Liver (tissue), 9 donors: ENCODE measurements around the gene RALY. TPM values are rescaled to one million over a fixed set of nuclear protein-coding genes. Genes with fewer than 3 reads are reported as not detected.
A peak's percentile ranks its signal among the peaks of the same experiment; 100 is the strongest.

Experiments
- DNase-seq: peaks from one replicate; pipeline ENCODE4 v3.0.0-alpha.2; 2017; ENCODE audit warnings: low spot score
- H3K27ac ChIP-seq, 2 donors: one replicate each; pipeline ENCODE4 v1.7.0; 2013; ENCODE audit warnings: inconsistent platforms in 2 of 2, low read length in 2 of 2, control low read depth in 1 of 2, low read depth in 1 of 2, mild to moderate bottlenecking in 1 of 2
- H3K27me3 ChIP-seq, 4 donors: one replicate each; pipeline versions ENCODE4 v1.6.1 to v1.7.0; 2013; ENCODE audit warnings: low read length in 3 of 4, inconsistent platforms in 1 of 4, mild to moderate bottlenecking in 1 of 4, moderate library complexity in 1 of 4; ENCODE audit not compliant: control insufficient read depth in 4 of 4, insufficient read depth in 4 of 4
- H3K36me3 ChIP-seq, 4 donors: one replicate each; pipeline versions ENCODE4 v1.6.1 to v1.7.0; 2013; ENCODE audit warnings: low read length in 3 of 4, mild to moderate bottlenecking in 3 of 4, low read depth in 1 of 4, moderate library complexity in 1 of 4; ENCODE audit not compliant: control insufficient read depth in 4 of 4, insufficient read depth in 3 of 4
- H3K4me1 ChIP-seq, 4 donors: one replicate each; pipeline versions ENCODE4 v1.6.1 to v1.7.0; 2013; ENCODE audit warnings: low read length in 3 of 4, mild to moderate bottlenecking in 3 of 4, moderate library complexity in 1 of 4; ENCODE audit not compliant: control insufficient read depth in 4 of 4, insufficient read depth in 4 of 4
- H3K4me3 ChIP-seq, 3 donors: one replicate each; pipeline versions ENCODE4 v1.6.1 to v1.7.0; 2013; ENCODE audit warnings: low read length in 3 of 3, control low read depth in 1 of 3, low read depth in 1 of 3, mild to moderate bottlenecking in 1 of 3
- H3K9ac ChIP-seq, 2 donors: one replicate each; pipeline ENCODE4 v1.7.0; 2013; ENCODE audit warnings: low read length in 2 of 2, mild to moderate bottlenecking in 2 of 2, moderate library complexity in 2 of 2, control low read depth in 1 of 2, low read depth in 1 of 2
- H3K9me3 ChIP-seq, 4 donors: one replicate each; pipeline versions ENCODE4 v1.6.1 to v1.7.0; 2013; ENCODE audit warnings: low read length in 3 of 4; ENCODE audit not compliant: control insufficient read depth in 4 of 4
- EGR1 ChIP-seq, 2 donors: IDR thresholded peaks; 2 replicates each; pipeline ENCODE4 v1.6.1; 2016 to 2018; ENCODE audit warnings: antibody characterized with exemption in 2 of 2, low read depth in 2 of 2
- FOXA2 ChIP-seq: IDR thresholded peaks from 2 replicates; pipeline ENCODE4 v1.6.1; 2016; ENCODE audit warnings: antibody characterized with exemption
- GABPA ChIP-seq, 2 donors: IDR thresholded peaks in 1 of 2; conservative IDR thresholded peaks in 1 of 2; 2 replicates each; pipeline ENCODE4 v1.6.1; 2016; ENCODE audit warnings: antibody characterized with exemption in 2 of 2, mild to moderate bottlenecking in 1 of 2, moderate library complexity in 1 of 2
- HNF4A ChIP-seq, 2 donors: conservative IDR thresholded peaks; 2 replicates each; pipeline ENCODE4 v1.6.1; 2016; ENCODE audit warnings: antibody characterized with exemption in 2 of 2, mild to moderate bottlenecking in 2 of 2
- JUND ChIP-seq, 2 donors: IDR thresholded peaks; 2 replicates each; pipeline ENCODE4 v1.6.1; 2016; ENCODE audit warnings: antibody characterized with exemption in 2 of 2
- MAX ChIP-seq: IDR thresholded peaks from 2 replicates; pipeline ENCODE4 v1.6.1; 2016; ENCODE audit warnings: antibody characterized with exemption
- NR2F2 ChIP-seq: IDR thresholded peaks from 2 replicates; pipeline ENCODE4 v1.6.1; 2016; ENCODE audit warnings: antibody characterized with exemption
- RAD21 ChIP-seq, 2 donors: IDR thresholded peaks; 2 replicates each; pipeline ENCODE4 v1.6.1; 2016; ENCODE audit warnings: antibody characterized with exemption in 2 of 2, mild to moderate bottlenecking in 2 of 2
- REST ChIP-seq: IDR thresholded peaks from 2 replicates; pipeline ENCODE4 v1.6.1; 2016; ENCODE audit warnings: antibody characterized with exemption, mild to moderate bottlenecking
- RXRA ChIP-seq, 2 donors: IDR thresholded peaks; 2 replicates each; pipeline ENCODE4 v1.6.1; 2017 to 2018; ENCODE audit warnings: antibody characterized with exemption in 2 of 2, mild to moderate bottlenecking in 1 of 2
- SP1 ChIP-seq: IDR thresholded peaks from 2 replicates; pipeline ENCODE4 v1.6.1; 2018; ENCODE audit warnings: antibody characterized with exemption, mild to moderate bottlenecking
- TAF1 ChIP-seq: conservative IDR thresholded peaks from 2 replicates; pipeline ENCODE4 v1.6.1; 2016; ENCODE audit warnings: antibody characterized with exemption, mild to moderate bottlenecking
- YY1 ChIP-seq: IDR thresholded peaks from 2 replicates; pipeline ENCODE4 v1.6.1; 2016; ENCODE audit warnings: antibody characterized with exemption, mild to moderate bottlenecking
- ZBTB33 ChIP-seq: IDR thresholded peaks from 2 replicates; pipeline ENCODE4 v1.6.1; 2016; ENCODE audit warnings: antibody characterized with exemption
- WGBS: extraction: QIAGEN DNeasy Blood & Tissue Kit; methylation state at CpG from one replicate; pipeline ENCODE4 v1.1.7; 2013; 5-methylcytosine and 5-hydroxymethylcytosine counted together
- polyA plus RNA-seq, 2 donors: library from polyadenylated mRNA; stranded (reverse) in 1 of 2; unstranded in 1 of 2; fragments of 200-250 nt in 1 of 2; fragments of >200 nt in 1 of 2; fragmentation: Nextera tagmentation in 1 of 2; extraction: Ambion mirVana in 1 of 2; gene quantifications; one replicate each; pipeline versions ENCODE4 v1.2.1 to v1.2.3, GENCODE V29; 2013 to 2015
- total RNA-seq, 2 donors: library from RNA; depleted of rRNA; stranded (reverse); fragments of >200 nt; gene quantifications; one replicate each; pipeline ENCODE4 v1.2.3, GENCODE V29; 2014
- TF ChIP-seq, protein P1 (sequence below): fragments of 150-350 bp; IDR thresholded peaks from 2 replicates; pipeline ENCODE4 v1.5.1; 2017; ENCODE audit warnings: improper control_type of control experiment, low read depth, low read length; ENCODE audit not compliant: missing input control
- TF ChIP-seq, protein P2 (sequence below): IDR thresholded peaks from 2 replicates; pipeline ENCODE4 v1.6.1; 2016; ENCODE audit warnings: antibody characterized with exemption
- donor health status: healthy.
- donor health status: healthy.
- donor health status: healthy.
- donor health status: healthy.
- donor health status: healthy.

Gene RALY
- total and polyA plus RNA-seq, 4 donors, result 23.1 to 47.4 (median 33.3) TPM

DNA sequence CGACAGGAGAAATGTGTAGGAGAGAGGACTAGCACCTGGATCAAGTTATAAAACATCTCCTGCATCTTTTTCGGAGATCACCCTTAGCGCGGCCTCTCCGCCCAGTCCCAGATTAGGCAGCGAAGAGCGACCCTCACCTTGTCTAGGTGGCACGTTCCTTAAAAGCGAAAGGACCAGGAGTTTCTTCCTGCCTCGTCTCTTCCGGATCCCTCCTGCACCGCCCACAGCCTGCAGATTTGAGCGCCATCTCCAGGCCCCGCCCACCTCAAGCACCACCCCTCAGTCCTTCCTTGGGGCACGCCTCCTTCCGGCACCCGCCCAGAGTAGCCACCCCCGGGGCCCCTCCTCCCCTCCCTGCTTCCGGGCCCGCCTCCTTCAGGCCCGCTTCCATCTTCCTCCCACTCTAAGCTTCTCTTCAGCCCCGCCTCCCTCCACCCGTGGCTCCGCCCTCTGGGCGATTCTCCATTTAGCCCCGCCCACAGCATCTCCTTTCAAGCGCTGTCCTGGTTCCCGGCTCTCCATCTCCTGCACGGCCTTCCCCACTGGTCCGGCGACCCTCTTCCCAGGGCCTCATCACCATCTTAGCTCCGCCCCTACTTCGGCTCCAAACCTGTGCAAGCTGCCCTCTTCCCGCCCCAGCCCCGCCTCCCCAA, 662 bp upstream of the RALY start (continued):
- peak; percentile 84 to 91 for TF ChIP-seq GABPA (IDR thresholded peaks at IDR 0.05 in 1 of 2, conservative IDR thresholded peaks at IDR 0.05 in 1 of 2)
- TF ChIP-seq ZBTB33, result no peak
- no peak for TF ChIP-seq JUND (IDR thresholded peaks at IDR 0.05)

DNA sequence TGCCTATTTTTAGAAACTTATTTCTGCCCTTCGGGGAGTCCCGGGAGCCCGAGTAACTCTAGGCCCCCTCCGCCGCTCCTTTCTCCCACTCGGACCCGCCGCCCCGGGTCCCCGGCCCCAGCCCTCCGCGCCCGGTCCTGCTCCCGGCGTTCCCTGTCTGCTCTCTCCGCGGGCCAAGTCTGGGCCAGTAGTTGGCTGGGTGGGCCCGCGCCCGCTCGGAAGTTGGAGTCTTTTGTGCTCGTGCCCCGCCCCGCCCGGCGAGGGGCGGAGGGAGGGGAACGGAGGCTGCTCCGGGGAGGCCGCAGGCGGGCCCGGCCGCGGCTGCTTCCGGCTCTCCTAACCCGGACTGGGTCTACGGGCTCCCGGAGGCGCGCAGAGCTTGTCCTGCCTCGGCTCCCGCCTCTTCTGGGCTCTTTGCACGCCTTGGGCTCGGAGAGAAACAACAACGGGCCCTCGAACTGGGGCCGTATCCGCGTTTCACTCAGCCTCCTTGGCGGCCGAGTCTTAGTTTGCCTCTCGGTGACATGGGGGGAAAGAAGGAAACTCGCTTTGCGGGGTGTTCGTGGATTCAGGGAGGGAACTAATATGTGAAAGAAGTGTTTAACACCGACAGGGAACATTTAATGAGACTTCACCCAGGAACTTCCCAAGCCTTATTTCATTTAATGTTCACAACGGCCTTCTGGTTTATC, 657 bp downstream of the RALY start:
- H3K27ac ChIP-seq, result peak overlapping the region; percentile 92 to 97
- no peaks in the 10 kb centered on the region for H3K27me3 ChIP-seq
- under 1% methylated on average over 57 of the region's 57 CpGs for WGBS
- DNase-seq, result peak; percentile 83
- peaks cover 6 to 48% (median 33%) of the 10 kb centered on the region in 4 donors for H3K4me1 ChIP-seq
- no peaks in the 10 kb centered on the region for H3K9me3 ChIP-seq
- H3K36me3 ChIP-seq, result no peaks in the 10 kb centered on the region
- H3K4me3 ChIP-seq, result peak overlapping the region; percentile 79 to 97 (median 84)
- peak overlapping the region; percentile 85 to 92 for H3K9ac ChIP-seq
- TF ChIP-seq, protein P1, sequence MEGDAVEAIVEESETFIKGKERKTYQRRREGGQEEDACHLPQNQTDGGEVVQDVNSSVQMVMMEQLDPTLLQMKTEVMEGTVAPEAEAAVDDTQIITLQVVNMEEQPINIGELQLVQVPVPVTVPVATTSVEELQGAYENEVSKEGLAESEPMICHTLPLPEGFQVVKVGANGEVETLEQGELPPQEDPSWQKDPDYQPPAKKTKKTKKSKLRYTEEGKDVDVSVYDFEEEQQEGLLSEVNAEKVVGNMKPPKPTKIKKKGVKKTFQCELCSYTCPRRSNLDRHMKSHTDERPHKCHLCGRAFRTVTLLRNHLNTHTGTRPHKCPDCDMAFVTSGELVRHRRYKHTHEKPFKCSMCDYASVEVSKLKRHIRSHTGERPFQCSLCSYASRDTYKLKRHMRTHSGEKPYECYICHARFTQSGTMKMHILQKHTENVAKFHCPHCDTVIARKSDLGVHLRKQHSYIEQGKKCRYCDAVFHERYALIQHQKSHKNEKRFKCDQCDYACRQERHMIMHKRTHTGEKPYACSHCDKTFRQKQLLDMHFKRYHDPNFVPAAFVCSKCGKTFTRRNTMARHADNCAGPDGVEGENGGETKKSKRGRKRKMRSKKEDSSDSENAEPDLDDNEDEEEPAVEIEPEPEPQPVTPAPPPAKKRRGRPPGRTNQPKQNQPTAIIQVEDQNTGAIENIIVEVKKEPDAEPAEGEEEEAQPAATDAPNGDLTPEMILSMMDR, result no peak
- TF ChIP-seq HNF4A (conservative IDR thresholded peaks at IDR 0.05), result no peak
- TF ChIP-seq, protein P2, sequence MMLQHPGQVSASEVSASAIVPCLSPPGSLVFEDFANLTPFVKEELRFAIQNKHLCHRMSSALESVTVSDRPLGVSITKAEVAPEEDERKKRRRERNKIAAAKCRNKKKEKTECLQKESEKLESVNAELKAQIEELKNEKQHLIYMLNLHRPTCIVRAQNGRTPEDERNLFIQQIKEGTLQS, result no peak
- TF ChIP-seq RAD21 (IDR thresholded peaks at IDR 0.05), result peak in 1 of 2 donors; percentile 28
- TF ChIP-seq ZBTB33, result no peak
- no peak for TF ChIP-seq MAX
- TF ChIP-seq JUND (IDR thresholded peaks at IDR 0.05), result no peak
- TF ChIP-seq FOXA2, result no peak
- no peak for TF ChIP-seq YY1
- TF ChIP-seq GABPA (IDR thresholded peaks at IDR 0.05 in 1 of 2, conservative IDR thresholded peaks at IDR 0.05 in 1 of 2), result peak in 1 of 2 donors; percentile 61
- TF ChIP-seq RXRA (IDR thresholded peaks at IDR 0.05), result no peak
- no peak for TF ChIP-seq REST
- no peak for TF ChIP-seq EGR1 (IDR thresholded peaks at IDR 0.05; ENCODE audit: low read depth in 2 of 2)
- no peak for TF ChIP-seq TAF1
- no peak for TF ChIP-seq NR2F2
- TF ChIP-seq SP1, result peak; percentile 23
